ENCODE results near the gene IDH3B.
"Not testable (repeated sequence)": the region's sequence is repeated elsewhere in the genome, so short reads cannot be mapped to it uniquely, and the experiment has no call there.

Gene IDH3B

DNA sequence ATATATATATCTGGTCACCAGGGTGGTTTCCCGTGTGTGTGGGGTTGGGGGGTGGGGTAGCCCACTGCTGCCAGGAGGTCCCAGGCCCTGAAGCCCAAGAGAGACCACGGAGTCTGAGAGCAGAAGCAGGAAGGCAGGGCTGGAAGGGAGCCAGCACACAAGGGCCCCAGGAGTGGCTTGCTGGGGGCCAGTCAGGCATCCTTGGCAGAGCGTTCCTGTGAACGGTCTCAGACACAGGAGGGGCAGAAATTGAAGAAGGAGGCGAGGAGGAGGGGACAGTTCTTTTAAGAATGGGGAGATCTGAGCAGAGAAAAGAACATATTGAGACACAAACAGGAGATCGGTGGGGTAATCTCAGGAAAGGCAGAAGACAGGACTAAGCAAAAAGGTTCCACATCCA lies 26.7 kb upstream of the IDH3B start:
- no peak for DNase-seq (ENCODE audit: low read depth)
- TF ChIP-seq, protein P1, sequence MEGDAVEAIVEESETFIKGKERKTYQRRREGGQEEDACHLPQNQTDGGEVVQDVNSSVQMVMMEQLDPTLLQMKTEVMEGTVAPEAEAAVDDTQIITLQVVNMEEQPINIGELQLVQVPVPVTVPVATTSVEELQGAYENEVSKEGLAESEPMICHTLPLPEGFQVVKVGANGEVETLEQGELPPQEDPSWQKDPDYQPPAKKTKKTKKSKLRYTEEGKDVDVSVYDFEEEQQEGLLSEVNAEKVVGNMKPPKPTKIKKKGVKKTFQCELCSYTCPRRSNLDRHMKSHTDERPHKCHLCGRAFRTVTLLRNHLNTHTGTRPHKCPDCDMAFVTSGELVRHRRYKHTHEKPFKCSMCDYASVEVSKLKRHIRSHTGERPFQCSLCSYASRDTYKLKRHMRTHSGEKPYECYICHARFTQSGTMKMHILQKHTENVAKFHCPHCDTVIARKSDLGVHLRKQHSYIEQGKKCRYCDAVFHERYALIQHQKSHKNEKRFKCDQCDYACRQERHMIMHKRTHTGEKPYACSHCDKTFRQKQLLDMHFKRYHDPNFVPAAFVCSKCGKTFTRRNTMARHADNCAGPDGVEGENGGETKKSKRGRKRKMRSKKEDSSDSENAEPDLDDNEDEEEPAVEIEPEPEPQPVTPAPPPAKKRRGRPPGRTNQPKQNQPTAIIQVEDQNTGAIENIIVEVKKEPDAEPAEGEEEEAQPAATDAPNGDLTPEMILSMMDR (IDR thresholded peaks at IDR 0.05; ENCODE audit: low read length, missing control alignments), result no peak
- H3K4me3 ChIP-seq (replicated peaks; ENCODE audit: low read depth, low read length), result no peak overlapping the region

DNA sequence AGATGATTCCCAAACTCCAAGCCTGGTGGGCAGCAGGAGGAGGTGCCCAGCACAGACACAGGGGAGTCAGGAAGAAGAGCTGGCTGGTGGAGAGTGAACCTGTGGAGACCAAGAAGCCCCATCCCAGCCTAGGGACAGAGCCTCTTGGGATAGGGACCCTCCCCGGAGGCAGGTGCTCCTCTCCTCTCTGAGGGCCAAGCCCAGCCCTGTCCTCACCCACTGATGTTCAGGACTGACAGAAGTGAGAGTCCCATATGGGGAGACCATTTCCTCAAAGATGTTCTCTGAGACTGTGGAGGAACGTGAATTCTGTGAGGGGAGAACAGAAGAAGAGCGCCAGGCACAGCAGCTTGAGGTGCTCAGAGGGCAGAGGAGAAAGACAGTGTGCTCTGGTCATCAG lies 26.2 kb upstream of the IDH3B start:
- TF ChIP-seq, protein P1 (IDR thresholded peaks at IDR 0.05; ENCODE audit: low read length, missing control alignments), result no peak
- DNase-seq (ENCODE audit: low read depth), result no peak
- H3K4me3 ChIP-seq (replicated peaks; ENCODE audit: low read depth, low read length), result no peak overlapping the region

DNA sequence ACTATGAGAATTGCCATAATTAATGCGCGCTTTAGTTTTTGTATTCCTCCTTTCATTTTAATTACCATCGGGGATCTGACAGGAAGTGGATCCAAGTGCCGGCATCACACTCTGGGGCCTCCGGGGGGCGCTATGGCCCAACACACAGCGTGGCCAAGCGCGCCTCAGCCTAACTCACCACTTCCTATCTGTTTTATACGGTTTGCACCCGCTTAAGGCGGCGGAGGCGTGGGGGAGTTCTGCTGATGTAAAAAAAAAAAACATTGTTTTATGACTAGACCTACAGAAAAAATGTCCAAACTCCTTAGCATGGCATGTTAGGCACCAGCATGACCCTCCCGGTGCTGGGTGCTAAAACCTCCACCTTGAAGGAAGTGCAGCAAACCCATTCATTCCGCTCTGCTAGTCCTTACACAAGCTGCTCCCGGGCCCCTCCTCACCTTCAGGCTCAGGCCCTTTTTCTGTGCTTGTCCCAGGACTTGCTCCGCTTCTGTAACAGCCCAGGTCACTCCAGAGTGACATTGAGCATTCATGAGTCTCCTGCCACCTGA lies 24.1 kb upstream of the IDH3B start:
- DNase-seq (ENCODE audit: low read depth), result peak; percentile 63
- TF ChIP-seq, protein P1 (IDR thresholded peaks at IDR 0.05; ENCODE audit: low read length, missing control alignments), result peak; percentile 70
- no peak overlapping the region for H3K4me3 ChIP-seq (replicated peaks; ENCODE audit: low read depth, low read length)

DNA sequence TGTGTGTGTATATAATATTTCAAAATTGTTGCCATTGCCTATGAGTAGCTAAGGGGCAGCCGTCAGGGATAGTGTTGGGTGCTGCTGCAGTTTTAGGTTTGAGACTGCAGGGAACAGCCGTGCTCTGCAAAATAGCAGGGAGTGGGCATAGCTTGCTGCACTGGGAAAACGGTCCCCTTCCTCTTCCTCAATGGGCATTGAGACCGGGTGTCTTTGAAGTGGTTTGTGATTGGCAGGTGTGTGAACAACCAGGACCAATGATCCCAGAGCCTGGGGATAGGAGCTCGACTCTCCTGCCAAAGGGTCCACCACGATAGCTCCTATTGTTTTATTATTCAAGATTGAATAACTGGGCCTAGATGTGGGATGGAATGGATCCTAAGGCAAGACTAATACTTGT lies 23.5 kb upstream of the IDH3B start:
- no peak for DNase-seq (ENCODE audit: low read depth)
- H3K4me3 ChIP-seq (replicated peaks; ENCODE audit: low read depth, low read length), result no peak overlapping the region
- TF ChIP-seq, protein P1 (IDR thresholded peaks at IDR 0.05; ENCODE audit: low read length, missing control alignments), result no peak

DNA sequence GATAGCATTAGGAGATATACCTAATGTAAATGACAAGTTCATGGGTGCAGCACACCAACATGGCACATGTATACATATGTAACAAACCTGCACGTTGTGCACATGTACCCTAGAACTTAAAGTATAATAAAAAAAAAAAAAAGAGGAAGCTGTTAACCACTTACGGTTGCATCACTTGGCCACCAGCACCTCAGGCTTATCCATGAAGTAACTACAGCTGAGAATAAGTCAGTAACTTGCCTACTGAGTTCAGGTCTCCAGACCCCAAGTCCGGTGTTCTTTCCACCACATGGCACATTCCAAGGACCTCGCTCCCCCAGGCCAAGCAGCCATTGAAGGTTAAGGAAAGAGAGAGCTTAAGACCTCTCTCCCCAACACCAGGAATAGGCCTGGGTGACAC lies 20.8 kb upstream of the IDH3B start:
- not testable (repeated sequence) for H3K4me3 ChIP-seq (replicated peaks; ENCODE audit: low read depth, low read length); DNase-seq (ENCODE audit: low read depth)

DNA sequence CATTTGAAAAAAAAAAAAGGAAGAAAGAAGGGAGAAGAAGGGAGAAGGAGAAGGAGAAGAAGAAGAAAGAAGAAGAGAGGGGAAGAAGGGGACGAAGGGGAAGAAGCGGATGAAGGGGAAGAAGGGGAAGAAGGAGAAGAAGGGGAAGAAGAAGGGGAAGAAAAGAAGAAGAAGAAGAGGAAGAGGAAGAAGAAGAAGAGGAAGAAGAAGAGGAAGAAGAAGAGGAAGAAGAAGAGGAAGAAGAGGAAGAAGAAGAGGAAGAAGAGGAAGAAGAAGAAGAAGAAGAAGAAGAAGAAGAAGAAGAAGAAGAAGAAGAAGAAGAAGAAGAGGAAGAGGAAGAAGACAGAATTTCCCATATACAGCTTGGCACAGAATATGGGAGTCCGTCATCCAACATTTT lies 18.0 kb upstream of the IDH3B start:
- H3K4me3 ChIP-seq (replicated peaks; ENCODE audit: low read depth, low read length); DNase-seq (ENCODE audit: low read depth): not testable (repeated sequence)

DNA sequence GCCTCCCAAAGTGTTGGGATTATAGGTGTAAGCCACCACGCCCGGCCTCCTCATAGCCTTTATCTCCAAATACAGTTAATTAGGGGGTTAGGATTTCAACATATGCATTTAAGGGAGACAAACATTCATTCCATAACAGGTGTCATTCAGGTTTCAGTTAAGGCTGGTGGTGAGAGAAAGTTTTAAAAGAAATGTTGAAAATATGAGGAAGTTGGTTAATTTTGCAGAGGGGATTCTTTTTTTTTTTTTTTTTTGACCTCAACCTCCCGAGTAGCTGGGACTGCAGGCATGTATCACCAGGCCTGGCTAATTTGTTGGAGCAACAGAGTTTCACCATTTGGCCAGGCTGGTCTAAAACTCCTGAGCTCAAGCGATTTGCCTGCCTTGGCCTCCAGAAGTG lies 16.0 kb upstream of the IDH3B start:
- H3K4me3 ChIP-seq (replicated peaks; ENCODE audit: low read depth, low read length), result no peak overlapping the region
- TF ChIP-seq, protein P1 (IDR thresholded peaks at IDR 0.05; ENCODE audit: low read length, missing control alignments), result no peak
- DNase-seq (ENCODE audit: low read depth), result no peak

DNA sequence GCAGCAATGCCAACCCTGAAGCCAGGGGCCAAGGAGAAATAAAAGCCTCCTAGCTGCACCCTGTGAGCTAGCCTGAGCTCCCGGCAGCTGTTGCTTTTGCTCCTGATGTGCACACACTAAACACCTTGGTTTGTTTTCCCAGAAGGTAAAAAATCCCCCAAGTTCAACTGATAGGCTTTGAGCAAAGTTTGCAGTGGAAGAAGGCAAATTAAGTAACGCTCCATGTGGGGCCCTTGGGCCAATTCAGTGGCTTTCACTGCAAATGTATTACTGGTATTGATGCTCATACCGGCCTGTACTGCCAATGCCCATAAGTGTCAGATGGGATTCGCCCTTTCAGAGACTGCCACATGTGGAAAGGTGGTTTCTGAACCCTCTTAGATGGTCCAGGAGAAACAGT lies 9.4 kb upstream of the IDH3B start:
- no peak overlapping the region for H3K4me3 ChIP-seq (replicated peaks; ENCODE audit: low read depth, low read length)
- no peak for DNase-seq (ENCODE audit: low read depth)
- TF ChIP-seq, protein P1 (IDR thresholded peaks at IDR 0.05; ENCODE audit: low read length, missing control alignments), result no peak

All from fibroblast of pulmonary artery (primary cell).